ENCODE data around the gene THOC7.

The THOC7 gene

GRCh38 chr3:63851287-63851686, 12.3 kb downstream of the THOC7 start:
- TF ChIP-seq, protein P1, sequence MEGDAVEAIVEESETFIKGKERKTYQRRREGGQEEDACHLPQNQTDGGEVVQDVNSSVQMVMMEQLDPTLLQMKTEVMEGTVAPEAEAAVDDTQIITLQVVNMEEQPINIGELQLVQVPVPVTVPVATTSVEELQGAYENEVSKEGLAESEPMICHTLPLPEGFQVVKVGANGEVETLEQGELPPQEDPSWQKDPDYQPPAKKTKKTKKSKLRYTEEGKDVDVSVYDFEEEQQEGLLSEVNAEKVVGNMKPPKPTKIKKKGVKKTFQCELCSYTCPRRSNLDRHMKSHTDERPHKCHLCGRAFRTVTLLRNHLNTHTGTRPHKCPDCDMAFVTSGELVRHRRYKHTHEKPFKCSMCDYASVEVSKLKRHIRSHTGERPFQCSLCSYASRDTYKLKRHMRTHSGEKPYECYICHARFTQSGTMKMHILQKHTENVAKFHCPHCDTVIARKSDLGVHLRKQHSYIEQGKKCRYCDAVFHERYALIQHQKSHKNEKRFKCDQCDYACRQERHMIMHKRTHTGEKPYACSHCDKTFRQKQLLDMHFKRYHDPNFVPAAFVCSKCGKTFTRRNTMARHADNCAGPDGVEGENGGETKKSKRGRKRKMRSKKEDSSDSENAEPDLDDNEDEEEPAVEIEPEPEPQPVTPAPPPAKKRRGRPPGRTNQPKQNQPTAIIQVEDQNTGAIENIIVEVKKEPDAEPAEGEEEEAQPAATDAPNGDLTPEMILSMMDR (IDR thresholded peaks at IDR 0.05), result no peak

- TF ChIP-seq, protein P1 (IDR thresholded peaks at IDR 0.05), result no peak
Measured at GRCh38 chr3:63849175-63849574, 14.4 kb downstream of the THOC7 start.

DNA sequence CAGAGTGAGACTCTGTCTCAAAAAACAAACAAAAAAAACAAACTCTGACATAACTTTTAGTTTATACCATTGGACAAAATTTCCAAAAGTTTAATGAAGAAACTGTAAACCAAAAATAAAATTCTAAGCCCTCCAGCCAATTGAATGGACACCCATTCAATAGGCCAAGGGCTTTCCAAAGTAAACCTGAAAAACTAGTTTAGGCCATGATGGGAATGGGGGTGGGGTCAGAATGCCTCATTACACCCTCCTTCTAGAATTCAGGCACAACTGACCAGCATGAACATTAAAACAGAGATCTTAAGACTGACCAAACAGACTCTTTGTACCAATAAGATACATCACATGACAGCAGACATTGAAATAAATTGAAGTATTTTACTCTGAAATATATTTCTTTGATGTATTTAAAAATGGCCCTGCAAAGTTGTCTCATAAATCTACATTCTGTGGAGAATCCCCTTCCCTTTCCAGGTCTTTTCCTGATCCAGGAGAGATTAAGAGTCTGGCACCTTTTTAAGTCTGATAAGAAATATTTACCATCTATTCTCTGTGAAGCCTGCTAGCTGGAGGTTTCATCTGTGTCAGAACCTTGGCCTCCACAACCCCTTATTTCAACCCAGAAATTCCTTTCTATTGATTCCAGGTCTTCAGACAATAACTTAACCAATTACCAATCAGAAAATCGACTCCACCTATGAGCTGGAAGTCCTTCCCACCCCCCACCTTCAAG, 15.7 kb downstream of the THOC7 start:
- TF ChIP-seq, protein P1 (IDR thresholded peaks at IDR 0.05), result no peak

DNA sequence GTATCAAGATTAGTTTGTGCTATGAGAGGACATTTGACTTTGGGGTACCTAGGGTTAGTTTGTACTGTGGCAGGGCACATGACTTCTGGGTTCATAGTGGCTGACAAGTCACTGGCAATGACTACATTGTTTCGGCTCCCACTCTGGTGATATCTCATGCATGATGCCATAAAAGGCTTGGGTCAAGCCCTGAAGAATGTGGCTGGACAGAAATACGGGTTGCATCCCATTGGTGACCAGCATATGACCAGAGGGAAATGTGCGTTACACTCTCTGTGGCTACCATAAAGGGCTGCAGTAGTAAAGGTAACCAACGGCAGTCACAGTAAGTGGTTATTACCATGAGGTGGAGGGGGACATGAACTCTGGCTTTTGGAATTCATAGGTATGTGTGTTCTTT, 18.4 kb downstream of the THOC7 start:
- TF ChIP-seq, protein P1 (IDR thresholded peaks at IDR 0.05), result no peak

DNA sequence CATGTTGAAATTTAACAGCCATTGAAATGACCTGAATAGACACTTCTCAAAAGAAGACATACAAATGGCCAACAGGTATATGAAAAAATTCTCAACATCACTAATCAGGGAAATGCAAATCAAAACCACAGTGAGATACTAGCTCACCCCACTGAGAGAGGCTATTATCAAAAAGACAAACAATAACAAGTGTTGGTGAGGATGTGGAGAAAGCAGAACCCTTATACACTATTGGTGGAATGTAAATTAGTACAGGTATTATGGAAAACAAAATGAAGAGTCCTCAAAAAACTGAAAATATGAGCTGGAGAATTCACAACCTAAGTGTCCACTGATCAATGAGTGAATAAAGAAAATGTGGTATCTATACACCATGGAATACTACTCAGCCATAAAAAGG, 21.5 kb downstream of the THOC7 start:
- TF ChIP-seq, protein P1 (IDR thresholded peaks at IDR 0.05), result no peak

DNA sequence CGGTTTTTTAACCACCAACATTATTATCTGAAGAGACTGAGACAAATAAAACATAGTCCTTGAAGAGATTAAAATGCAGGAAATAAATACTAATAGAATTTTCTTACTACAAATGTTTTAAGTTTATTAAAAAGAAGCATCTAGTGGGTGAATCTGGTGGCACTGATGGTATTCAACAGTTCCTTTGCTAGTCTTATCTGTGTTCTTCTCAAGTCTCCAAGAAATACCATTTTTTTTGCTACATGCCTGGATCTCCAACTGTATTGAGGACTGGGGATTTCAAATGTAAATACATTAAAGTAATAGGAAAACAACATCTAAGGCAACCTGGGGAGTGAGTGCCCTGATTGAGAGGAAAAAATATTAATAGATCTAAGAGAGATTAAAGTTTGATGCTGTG, 21.9 kb downstream of the THOC7 start:
- TF ChIP-seq, protein P1 (IDR thresholded peaks at IDR 0.05), result no peak

DNA sequence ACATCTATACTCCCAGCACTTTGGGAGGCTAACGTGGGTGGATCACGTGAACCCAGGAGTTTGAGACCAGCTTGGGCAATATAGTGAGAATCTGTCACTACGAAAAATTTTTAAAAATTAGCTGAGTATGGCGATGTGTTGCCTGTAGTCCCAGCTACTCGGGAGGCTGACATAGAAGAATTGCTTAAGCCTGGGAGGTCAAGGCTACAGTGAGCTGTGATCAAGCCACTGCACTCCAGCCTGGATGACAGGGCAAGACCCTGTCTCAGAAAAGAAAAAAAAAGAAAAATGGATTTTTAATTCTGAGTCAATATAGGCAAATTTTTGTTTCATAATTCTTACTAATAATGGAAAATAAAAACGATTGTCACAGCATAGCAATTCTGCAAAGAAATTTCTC, 31.2 kb downstream of the THOC7 start:
- TF ChIP-seq, protein P1 (IDR thresholded peaks at IDR 0.05), result no peak

DNA sequence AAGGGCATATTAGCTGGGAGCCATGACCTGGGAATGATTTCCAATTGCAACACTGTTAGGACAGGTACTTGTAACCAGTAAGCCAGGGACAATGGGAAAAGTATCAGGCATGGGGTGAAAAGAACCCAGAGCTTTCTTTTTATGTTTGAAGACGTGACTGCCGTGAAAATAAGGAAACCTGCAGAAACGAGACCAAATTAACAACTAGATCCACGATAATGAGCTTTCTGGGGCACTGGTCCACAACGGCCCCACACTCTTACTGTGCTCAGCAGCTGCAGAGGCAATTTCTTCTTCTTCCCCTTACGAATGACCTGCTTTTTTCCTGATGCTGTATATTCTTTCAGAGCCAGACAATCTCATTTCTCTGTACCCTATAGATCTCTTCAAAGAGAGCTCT, 33.1 kb downstream of the THOC7 start:
- TF ChIP-seq, protein P1 (IDR thresholded peaks at IDR 0.05), result no peak
